RPMI7951 (cell line): Measurements from ENCODE around the gene SAG. TPM values are rescaled to one million over a fixed set of nuclear protein-coding genes. Genes with fewer than 3 reads are reported as not detected.
A peak's percentile ranks its signal among the peaks of the same experiment; 100 is the strongest.

Experiments
- DNase-seq: peaks from one replicate; pipeline ENCODE4 v3.0.0-alpha.2; 2012; ENCODE audit warnings: low read depth
- total RNA-seq: library from RNA; depleted of rRNA; stranded (reverse); fragments of >200 nt; shearing (Covaris generic); gene quantifications from 2 replicates; pipeline ENCODE4 v1.2.3, GENCODE V29; 2014; rRNA removed

The SAG gene
- total RNA-seq, 1 experiment from 2014 or later: 0.12 TPM

DNA sequence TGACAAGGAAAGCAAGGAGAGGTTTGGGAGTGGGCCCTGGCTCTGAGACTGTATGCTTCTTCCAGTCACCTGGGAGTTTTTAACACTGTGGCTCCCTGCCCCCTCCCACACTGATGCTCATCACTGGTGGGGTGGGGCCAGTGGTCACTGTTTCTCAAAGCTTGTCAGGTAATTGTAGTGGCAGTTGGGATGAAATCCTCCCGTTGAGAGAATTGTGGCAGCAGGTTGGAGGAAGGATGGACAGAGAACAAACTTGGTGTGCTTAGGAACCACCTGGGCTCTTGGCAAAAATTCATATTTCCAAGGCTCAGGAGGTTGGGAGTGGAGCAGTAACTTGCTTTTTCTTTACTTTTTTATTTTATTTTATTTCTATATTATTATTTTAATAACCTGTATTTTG, 71.8 kb downstream of the SAG start:
- no peak for DNase-seq

DNA sequence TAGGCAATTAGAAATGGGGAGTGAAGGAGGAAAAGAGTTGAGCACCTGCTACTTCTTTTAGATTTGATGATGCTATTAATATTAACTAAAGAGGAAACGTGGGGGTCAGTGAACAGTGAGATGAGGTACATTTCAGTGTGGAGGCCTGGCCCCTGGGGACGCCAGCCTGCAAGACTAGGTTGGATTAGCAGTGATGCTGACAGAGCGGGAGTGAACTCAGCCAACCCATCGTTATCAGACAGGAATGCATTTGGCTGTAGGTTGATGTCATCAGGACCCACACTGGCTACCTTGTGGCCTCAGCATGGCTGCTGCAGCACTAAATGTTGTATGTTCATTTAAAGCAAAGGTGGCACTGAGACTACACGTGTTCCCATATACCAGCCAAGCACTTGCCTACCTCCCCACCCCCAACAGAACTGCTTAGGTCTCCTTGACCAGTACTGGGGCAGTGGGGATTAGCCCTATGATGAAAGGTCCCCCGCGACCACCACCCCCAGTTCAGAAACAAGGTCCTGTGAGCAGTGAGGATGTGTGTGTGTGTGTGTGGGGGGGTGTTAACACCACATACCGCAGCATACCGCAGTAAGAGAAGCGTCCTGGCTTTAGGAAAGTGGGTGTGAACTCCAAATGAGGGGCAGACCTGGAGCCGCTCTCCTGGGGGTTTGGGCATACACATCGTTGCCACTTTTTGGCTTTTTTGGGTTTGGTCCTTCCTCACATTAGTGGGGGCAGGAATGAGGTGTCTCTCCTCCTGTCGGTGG, 72.7 kb downstream of the SAG start:
- DNase-seq: no peak

DNA sequence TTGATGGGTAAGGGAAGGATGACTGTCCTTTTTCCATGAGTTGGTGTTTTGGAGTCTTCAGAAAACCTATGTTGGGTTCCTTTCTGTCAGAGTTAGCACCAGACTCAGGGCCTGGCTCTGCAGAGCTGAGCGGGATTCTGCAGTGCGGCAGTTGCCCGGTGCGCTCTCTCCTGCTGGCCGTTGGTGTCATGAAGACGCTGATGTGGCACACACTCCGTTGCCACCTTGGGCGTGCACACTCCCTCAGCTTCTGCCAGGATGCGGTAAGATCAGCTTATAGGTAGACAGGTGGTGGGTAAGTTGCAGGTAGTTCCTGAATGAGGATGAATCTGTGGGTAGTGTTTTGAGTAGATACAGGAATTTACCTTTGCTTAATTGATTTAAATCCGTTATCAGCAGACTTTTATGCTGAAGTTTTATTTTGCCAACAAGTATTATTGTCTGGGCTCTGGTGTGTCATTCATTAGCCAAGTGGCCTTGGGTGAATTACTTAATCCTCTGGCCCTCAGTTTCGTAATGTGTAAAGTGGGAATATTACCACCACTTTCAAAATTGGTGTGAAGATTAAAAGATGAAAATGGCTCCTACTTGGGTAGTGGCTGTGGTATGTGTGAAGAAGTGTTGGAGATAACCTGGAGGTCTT, 73.5 kb downstream of the SAG start:
- no peak for DNase-seq

DNA sequence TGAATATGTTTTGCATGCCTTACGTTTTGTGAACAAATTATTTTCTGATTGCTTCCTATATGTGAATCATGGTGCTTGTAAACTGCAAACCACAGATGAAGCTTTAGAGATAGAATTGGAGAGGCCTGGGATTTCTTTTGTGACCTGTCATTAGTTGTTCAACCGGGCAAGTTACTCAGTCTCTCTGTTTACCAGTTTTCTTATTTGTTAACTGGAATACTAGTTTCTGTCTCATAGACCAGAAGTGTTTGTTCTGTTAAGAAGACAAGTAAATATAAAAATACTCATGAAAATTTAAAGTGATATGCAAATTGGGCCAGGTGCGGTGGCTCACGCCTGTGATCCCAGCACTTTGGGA, 74.0 kb downstream of the SAG start:
- no peak for DNase-seq

DNA sequence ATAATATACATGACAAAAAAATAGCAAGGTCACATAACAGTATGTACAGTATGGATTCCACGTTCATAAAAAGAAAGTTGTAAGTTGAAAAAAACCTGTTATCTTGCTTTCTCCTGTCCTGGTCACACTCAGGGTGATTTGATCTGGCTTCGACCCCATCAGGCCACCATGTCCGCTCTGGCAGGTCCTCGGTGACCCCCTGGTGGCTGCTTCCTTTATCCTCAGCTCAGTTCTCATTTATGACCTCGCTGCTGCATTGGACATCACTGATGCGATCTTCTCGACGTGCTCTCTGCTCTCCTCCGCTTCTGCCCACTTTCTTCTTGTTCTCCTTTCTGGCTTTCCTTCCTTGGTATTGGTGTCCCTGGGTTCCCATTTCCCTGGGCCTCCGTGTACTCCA, 76.4 kb downstream of the SAG start:
- no peak for DNase-seq

DNA sequence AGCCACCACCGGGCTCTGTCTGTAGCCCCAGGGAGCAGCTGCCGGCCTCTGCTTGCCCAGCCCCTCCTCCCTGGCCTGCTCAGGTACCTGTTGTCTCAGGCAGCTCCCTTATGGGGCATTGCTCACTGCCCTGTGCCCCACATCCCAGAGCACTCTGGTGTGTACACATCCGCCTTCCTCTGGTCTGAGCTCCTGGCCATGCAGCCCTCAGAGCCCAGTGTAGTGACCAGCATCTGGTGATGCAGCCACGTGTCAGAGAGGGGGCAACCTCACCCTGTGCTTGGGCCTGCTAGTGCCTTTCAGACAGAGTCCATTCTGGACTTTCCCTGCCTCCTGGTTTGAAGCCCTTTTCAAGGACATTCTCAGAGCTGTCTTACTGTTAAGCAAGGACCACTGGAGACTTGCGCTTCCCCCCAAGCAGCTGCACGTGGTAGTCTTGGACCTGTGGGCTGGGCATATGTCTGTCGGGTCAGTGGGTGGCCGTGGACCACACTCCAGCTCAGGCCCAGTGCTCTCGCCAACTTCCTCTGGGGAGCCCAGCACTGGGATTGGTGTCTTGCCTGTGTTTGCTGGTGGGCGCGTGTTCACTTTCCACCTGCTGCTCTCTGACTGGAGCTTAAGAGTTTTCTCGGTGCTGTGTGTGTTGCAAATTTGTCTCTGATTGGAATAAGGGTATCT, 77.3 kb downstream of the SAG start:
- DNase-seq: no peak

DNA sequence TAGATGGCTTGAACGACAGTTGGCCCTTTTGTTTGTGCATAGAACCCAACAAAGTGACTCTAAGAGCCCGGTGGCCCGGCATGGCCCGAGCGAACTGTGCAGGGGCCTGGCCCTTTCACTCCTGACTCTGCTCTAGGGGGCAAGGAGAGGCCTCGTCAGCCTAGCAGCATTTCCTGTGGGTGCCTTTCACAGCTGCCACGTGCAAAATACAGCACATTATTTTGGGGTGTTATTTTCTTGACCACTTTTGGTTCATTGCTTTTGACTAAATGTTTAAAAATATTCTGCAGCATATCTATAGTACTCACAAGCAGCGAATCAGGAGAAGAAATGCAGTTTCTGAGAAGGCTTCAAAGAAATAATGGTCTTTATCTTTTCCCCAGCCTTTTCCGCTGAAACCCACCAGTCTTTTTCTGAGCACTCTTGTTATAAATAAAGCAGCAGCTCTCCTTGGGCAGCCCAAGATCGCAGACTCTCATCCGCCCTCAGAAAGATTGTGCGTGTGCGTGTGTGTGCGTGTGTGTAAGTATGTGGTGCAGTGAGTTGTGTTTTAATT, 78.0 kb downstream of the SAG start:
- no peak for DNase-seq

DNA sequence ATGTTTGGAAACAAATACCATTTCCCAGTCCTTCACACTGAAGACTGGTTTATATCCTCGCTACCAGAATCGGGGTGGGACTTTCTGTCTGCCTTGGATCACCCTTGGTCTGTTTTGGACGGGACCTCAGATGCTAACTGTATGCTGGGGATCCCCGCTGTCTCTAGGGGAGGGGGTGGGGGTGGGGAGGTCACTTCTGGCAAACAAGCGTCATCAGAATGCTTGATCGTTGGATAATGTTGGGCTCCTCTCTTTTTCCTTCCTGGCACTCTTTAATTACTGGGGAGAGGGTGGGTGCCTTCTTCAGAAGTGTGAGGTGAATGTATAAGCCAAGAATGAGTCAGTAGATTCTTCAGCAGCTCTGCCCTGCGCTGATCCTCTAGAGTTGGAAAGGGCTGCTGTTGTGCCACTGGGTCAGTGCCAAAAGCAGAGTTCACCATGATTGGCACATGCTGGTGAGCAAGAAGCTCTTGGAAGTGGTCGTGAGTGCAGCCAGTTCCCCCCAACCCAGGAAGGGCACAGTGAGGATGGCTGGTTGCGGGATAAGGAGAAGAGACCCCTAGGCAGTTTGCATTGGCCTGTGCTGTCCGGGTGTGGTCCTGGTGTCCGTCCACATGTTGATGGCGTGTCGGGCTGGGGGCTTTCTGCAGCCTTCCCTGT, 78.9 kb downstream of the SAG start:
- DNase-seq: peak; percentile 19

DNA sequence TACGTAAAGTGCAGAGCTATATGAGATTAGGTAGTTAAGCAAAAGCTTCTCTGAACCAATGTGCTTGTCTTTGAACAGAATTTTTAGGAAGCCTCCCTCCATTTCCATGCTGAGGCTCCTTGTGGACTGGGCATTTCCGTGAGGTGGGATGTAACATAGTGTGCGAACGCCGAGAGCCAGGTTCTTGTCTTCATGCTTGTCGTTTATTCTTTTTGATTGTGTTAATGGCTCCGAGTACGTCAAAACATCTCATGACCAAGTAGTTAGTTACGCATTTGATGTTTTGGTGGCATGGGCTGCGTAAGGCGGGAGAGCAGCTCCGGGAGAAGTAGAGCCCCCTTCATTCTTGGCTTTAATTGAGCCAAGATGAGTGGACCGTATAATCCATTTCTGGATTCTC, 79.6 kb downstream of the SAG start:
- DNase-seq: no peak

DNA sequence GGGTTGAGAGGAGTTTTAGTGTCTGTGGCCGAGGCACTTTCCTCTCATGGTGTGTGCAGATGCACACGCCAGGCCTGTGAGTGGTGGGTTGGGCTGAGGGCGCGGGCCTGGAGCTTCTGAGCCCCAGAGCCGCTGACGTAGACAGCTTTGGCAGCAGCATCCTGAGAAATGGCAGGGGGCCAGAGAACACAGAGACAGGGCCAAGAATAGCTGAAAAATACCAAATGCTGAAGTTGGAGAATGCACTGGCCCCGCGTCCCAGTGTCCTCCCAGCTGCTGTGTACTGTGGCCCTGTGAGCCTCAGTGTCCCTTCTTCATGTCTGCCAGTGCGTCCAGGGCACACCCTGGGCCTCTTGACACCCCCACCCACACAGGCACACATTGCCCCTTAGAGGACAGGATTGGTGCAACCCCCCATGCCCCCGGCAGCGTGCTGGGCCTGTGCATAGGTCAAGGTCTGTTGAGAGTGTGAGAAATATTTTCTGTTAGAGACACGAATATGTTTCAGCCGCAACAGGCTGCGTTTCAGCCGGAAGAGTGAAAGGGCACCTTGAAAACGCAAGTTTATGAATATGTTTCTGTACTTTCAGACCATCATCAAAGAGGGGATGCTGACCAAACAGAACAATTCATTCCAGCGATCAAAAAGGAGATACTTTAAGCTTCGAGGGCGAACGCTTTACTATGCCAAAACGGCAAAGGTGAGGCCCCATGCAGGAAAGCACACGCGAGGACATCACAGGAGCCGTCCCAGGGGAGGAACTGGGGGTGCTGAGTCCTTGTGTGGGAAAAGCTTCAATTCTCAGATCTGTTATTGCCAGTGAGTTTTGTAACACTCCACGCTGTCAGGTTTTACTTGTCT, 80.3 kb downstream of the SAG start:
- peak; percentile 20 for DNase-seq

DNA sequence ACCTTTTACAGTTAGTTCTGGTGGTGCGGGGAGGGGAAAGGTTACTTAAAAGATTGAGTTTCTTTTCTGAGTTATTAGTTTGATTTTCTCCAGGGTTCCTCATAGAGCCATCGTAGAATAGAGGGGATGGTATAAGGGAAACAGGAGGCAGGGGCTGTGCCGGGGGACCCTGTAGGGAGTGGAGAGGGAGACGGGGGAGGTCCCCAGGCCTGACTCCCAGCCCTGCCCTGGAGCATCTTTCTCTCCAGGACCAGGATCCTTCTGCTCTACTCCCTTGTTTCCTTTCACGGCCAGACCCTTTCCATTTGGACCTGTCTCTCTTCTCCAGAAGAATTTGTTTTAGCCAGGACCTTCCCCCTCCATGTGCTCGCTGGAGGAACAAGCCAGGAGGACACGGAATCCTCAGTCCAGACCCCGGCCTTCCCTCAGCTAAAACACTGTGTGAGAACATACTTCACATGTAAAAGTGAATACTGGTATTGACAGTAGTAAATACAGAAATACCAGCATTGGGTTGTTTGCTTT, 82.0 kb downstream of the SAG start:
- no peak for DNase-seq

DNA sequence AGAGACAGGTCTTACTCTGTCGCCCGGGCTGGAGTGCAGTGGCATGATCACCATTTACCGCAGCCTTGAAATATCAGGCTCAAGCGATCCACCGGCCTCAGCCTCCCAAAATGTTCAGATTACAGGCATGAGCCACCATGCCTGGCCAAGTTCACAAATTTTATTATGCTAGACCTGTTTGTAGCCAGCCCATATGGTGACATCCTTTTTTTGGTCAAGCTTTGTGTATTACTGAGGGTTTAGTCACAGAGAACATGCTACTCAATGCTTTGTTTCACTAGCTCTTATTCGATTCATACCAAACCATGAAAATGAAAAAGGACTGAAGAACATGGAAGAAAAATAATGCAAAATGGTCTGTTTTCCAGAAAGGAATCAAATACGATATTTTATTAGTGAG, 88.1 kb downstream of the SAG start:
- no peak for DNase-seq

Other genes starting within 250 kb of the SAG start
- gene INPP5D, start 247.5 kb upstream of the SAG start, total RNA-seq: 0.24 and 1.1 TPM in 2 replicates
- 51.3 and 60.2 TPM in 2 replicates for gene ATG16L1, start 56.1 kb upstream of the SAG start, total RNA-seq
- gene DGKD, start 46.7 kb downstream of the SAG start, total RNA-seq: 26.3 and 28.0 TPM in 2 replicates